ENCODE results near the gene ZDHHC13. TPM values are rescaled to one million over a fixed set of nuclear protein-coding genes. Genes with fewer than 3 reads are reported as not detected.

Gene ZDHHC13
- total and polyA plus RNA-seq, 2 of the 4 experiments (the other 2 are of a cell fraction) = 7.2 to 15.1 TPM

DNA sequence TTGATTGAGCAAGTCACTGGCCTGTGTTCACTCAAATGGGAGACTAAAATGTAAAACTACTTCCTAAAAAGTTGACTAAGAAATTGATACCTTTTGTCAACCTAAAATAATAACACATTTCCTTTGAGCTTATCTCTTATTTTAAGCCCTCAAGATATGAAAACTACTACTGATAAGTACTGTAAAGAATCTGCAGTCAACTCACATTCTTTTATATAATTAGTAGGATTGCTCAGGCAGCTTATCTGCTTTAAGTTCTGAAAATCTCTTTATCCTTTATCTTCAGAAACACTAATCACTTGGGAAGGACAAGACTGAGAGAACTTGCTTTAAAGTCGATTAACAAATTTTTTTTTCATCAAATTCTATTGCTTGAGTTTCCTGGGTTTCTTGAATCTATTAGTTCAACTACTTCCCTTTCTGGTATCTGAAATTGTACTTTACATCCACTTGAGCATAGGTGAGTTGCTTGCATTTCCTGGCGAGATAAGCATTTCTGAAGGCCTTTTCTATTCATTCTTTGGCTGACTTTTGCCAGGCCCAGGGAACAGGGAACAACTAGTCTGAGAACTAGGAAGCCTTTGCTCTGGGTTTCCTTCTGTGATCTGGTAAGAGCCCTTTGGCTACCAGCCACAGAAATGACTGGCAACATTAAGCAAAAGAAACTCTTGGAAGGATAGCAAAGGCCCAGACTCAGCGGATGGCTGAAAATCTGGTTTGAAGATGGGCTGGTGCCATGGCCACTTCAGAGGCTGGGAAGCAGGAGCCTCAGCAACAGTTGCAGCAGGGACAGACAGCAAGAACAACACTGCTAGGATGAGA is 104.1 kb downstream of the ZDHHC13 start:
- Histone ChIP-seq H2BK20ac (ENCODE audit: low read depth, low read length) (no peak overlapping the region), H3K56ac (ENCODE audit: extremely low read depth, insufficient read depth, low read length) (no peak overlapping the region), H4K8ac (ENCODE audit: low read depth in 2 of 2, low read length in 2 of 2) (no peak overlapping the region), H3K18ac (ENCODE audit: low read depth, low read length) (no peak overlapping the region), H3K9ac (ENCODE audit: low read depth, low read length) (no peak overlapping the region), H2BK120ac (ENCODE audit: low read depth, low read length) (no peak overlapping the region), H3K4ac (ENCODE audit: low read depth, low read length) (no peak overlapping the region), H4K20me1 (ENCODE audit: insufficient read depth, low read length) (no peaks in the 10 kb centered on the region), H3K4me3 (ENCODE audit: insufficient read depth, low read depth, low read length) (no peak overlapping the region), H2AK5ac (ENCODE audit: low read depth, low read length) (no peak overlapping the region), H3K4me2 (ENCODE audit: low read depth, low read length) (no peak overlapping the region), H2BK5ac (ENCODE audit: low read depth, low read length, poor library complexity, severe bottlenecking) (no peak overlapping the region), H3K36me3 (ENCODE audit: control insufficient read depth, insufficient read depth, low read length) (no peaks in the 10 kb centered on the region), H3K23ac (ENCODE audit: low read depth, low read length) (no peak overlapping the region), H3K27ac (ENCODE audit: insufficient read depth, low read length) (no peak overlapping the region), H2BK15ac (ENCODE audit: low read depth, low read length) (no peak overlapping the region), H3K9me3 (ENCODE audit: control insufficient read depth, insufficient read depth, low read length) (no peaks in the 10 kb centered on the region), H3K27me3 (ENCODE audit: control insufficient read depth, insufficient read depth, low read length) (peaks cover 5% of the 10 kb centered on the region), H4K91ac (ENCODE audit: insufficient read depth, low read depth, low read length) (no peak overlapping the region), H3K14ac (replicated peaks; ENCODE audit: low read depth, low read length) (no peak overlapping the region), H3K4me1 (ENCODE audit: control insufficient read depth, insufficient read depth, low read length) (no peaks in the 10 kb centered on the region), H3K9me1 (ENCODE audit: insufficient read depth, low read length) (no peaks in the 10 kb centered on the region), H2AFZ (replicated peaks; ENCODE audit: low read length, poor library complexity) (no peak overlapping the region), H2AK9ac (replicated peaks; ENCODE audit: low read depth, low read length, poor library complexity) (no peak overlapping the region), H4K5ac (ENCODE audit: low read depth, low read length) (no peak overlapping the region), H3K79me1 (ENCODE audit: low read depth in 1 of 2, low read length in 2 of 2) (no peaks in the 10 kb centered on the region)
- in situ Hi-C loops (cut with MboI; ENCODE audit: low sequenced_read_pairs) (no loop called here), intact Hi-C loops (cut with micrococcal nuclease) (no loop called here), dilution Hi-C loops (cut with HindIII; ENCODE audit: low sequenced_read_pairs, unreplicated experiment) (no loop called here)
- ChIA-PET CTCF (no interaction called here), POLR2A (ENCODE audit: unreplicated experiment) (no interaction called here)
- 46% methylated on average over 2 of the region's 3 CpGs; no CpG with 5 or more reads in 1 of the 2 experiments for WGBS, 2 experiments (ENCODE audit: extremely low coverage in 2 of 2, insufficient read length in 1 of 2)
- no peak for DNase-seq
- TF ChIP-seq BHLHE40 (IDR thresholded peaks at IDR 0.05; ENCODE audit: low read depth, low read length) (no peak), CHD1 (IDR thresholded peaks at IDR 0.05; ENCODE audit: low read depth, low read length) (no peak), NFE2L2 (IDR thresholded peaks at IDR 0.05; ENCODE audit: low read depth, low read length) (no peak), RFX5 (IDR thresholded peaks at IDR 0.05; ENCODE audit: low read depth, low read length) (no peak), RAD21 (IDR thresholded peaks at IDR 0.05; ENCODE audit: low read length) (no peak), FOS (IDR thresholded peaks at IDR 0.05; ENCODE audit: low read depth, low read length) (no peak), CEBPB (IDR thresholded peaks at IDR 0.05; ENCODE audit: low read depth, low read length) (no peak), RCOR1 (IDR thresholded peaks at IDR 0.05; ENCODE audit: insufficient replicate concordance, low read length) (no peak)
- no peak for ATAC-seq (ENCODE audit: low read depth)
- no TSS peak for BruUV-seq (replicated peaks)
